ENCODE data around the gene CTSH.

GRCh38 chr15:78913012-78913411, 31.8 kb downstream of the CTSH start:
- TF ChIP-seq CTCF (IDR thresholded peaks at IDR 0.05) (no peak), POLR2AphosphoS5 (IDR thresholded peaks at IDR 0.05; ENCODE audit: low read depth, low read length) (no peak), REST (IDR thresholded peaks at IDR 0.05; ENCODE audit: insufficient read depth in 1 of 2, low read depth in 2 of 2, low read length in 1 of 2) (no peak), TCF7L2 (IDR thresholded peaks at IDR 0.05; ENCODE audit: low read depth, low read length) (no peak), SIN3A (IDR thresholded peaks at IDR 0.05; ENCODE audit: borderline replicate concordance, insufficient read depth, low read depth, low read length) (no peak)

Data from Panc1 (cell line).